Measurements from ENCODE around the gene ZNF816.

The ZNF816 gene

DNA sequence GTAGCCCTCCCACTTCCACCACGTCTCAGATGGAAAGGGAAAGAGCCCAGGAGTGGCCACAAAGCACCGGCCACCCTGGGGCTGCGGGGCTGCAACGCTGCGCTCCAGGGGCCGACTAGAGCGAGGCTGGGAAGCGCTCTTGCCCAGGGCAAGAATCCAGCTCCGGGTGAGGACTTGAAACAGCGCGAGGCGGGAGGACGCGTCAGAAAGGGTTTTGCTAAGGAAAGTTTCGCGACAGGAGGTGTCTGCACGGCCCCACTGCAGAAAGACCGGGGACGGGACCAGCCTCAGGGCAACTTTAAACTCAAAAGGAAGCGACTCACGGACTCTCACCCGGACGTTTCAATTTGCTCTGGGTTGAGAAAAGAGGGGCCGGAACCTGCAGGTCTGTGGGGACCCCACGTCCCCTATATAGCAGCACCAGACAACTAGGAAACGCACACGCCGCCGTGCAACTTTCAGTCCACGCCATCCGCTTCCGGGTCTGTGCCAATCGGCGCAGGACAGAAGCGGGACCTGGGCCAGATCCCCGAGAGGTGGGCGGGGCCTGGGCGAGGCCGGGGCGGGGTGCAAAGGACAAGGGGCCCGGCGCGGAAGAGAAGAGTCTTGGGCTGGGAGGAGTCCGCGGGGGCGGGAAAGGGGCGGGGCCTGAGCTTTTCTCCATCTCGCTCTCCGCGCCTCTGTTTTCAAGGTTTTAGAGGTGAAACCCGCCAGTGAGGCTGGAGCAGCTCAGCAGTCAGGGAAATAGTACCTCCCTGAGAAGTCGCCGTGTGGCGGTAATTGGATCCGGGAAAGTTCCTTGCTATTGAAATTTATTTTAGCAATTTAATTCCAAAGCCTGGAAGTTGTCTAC, at the start of gene ZNF816:
ZNF816 (minus strand) TSS at position 488 of the 853 bp plus-strand sequence. CDS start 6,792 bp downstream, outside the sequence.
- TF ChIP-seq, protein P1, sequence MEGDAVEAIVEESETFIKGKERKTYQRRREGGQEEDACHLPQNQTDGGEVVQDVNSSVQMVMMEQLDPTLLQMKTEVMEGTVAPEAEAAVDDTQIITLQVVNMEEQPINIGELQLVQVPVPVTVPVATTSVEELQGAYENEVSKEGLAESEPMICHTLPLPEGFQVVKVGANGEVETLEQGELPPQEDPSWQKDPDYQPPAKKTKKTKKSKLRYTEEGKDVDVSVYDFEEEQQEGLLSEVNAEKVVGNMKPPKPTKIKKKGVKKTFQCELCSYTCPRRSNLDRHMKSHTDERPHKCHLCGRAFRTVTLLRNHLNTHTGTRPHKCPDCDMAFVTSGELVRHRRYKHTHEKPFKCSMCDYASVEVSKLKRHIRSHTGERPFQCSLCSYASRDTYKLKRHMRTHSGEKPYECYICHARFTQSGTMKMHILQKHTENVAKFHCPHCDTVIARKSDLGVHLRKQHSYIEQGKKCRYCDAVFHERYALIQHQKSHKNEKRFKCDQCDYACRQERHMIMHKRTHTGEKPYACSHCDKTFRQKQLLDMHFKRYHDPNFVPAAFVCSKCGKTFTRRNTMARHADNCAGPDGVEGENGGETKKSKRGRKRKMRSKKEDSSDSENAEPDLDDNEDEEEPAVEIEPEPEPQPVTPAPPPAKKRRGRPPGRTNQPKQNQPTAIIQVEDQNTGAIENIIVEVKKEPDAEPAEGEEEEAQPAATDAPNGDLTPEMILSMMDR (IDR thresholded peaks at IDR 0.05; ENCODE audit: insufficient read depth, low read length, poor library complexity, severe bottlenecking) = no peak
- Histone ChIP-seq H3K4me3 (replicated peaks; ENCODE audit: low read depth, low read length) (peak within 1 kb of the TSS; percentile 93), H3K36me3 (ENCODE audit: control insufficient read depth, insufficient read depth, low read length) (peaks cover 6% of the 10 kb centered on the region; the same call in 1 of the 2 replicates), H3K27me3 (replicated peaks; ENCODE audit: control insufficient read depth, insufficient read depth, low read length) (no peaks in the 10 kb centered on the region)
- peak; percentile 97 for DNase-seq (ENCODE audit: extremely low read depth, insufficient read length)

DNA sequence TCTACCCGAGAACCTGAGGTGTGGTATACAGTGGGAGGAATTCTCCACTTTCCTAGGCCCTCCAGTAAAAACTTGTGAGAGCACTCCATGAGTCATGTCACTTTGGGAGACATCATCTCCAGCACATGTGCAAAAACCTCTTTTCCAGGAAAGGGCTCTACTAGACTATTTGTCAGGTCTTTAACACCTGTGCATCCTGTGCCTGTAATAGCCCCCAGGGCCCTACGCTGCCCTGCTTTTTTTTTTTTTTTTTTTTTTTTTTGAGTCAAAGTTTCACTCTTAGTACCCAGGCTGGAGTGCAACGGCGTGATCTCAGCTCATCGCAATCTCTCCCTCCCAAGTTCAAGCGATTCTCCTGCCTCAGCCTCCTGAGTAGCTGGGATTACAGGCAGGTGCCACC, 49.3 kb upstream of the ZNF816 start:
- H3K36me3 ChIP-seq (ENCODE audit: control insufficient read depth, insufficient read depth, low read length) = no peaks in the 10 kb centered on the region
- H3K4me3 ChIP-seq (replicated peaks; ENCODE audit: low read depth, low read length) = no peak overlapping the region
- TF ChIP-seq, protein P1 (IDR thresholded peaks at IDR 0.05; ENCODE audit: insufficient read depth, low read length, poor library complexity, severe bottlenecking) = no peak
- H3K27me3 ChIP-seq (replicated peaks; ENCODE audit: control insufficient read depth, insufficient read depth, low read length) = no peaks in the 10 kb centered on the region
- DNase-seq (ENCODE audit: extremely low read depth, insufficient read length) = no peak

DNA sequence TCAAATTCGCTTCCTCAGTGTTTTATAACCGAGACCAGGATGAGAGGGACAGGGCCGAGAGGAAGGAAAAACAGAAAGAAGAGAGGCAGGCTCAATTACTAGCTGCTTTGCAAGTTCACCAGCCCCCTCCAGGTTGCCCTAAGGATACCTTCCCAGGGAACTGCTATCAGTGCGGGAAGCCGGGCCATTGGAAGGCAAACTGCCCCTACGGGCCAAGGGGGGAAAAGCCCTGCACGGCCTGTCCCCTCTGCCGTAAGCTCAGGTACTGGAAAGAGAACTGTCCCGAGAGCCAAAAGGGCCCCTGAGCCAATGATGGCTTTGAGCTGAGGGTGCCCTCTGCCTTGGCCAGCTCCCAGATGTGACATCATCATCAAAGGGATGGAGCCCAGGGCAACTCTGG, 47.8 kb upstream of the ZNF816 start:
- Histone ChIP-seq H3K4me3 (replicated peaks; ENCODE audit: low read depth, low read length) (no peak overlapping the region), H3K36me3 (ENCODE audit: control insufficient read depth, insufficient read depth, low read length) (no peaks in the 10 kb centered on the region), H3K27me3 (replicated peaks; ENCODE audit: control insufficient read depth, insufficient read depth, low read length) (no peaks in the 10 kb centered on the region)
- TF ChIP-seq, protein P1 (IDR thresholded peaks at IDR 0.05; ENCODE audit: insufficient read depth, low read length, poor library complexity, severe bottlenecking) = no peak
- DNase-seq (ENCODE audit: extremely low read depth, insufficient read length) = no peak

DNA sequence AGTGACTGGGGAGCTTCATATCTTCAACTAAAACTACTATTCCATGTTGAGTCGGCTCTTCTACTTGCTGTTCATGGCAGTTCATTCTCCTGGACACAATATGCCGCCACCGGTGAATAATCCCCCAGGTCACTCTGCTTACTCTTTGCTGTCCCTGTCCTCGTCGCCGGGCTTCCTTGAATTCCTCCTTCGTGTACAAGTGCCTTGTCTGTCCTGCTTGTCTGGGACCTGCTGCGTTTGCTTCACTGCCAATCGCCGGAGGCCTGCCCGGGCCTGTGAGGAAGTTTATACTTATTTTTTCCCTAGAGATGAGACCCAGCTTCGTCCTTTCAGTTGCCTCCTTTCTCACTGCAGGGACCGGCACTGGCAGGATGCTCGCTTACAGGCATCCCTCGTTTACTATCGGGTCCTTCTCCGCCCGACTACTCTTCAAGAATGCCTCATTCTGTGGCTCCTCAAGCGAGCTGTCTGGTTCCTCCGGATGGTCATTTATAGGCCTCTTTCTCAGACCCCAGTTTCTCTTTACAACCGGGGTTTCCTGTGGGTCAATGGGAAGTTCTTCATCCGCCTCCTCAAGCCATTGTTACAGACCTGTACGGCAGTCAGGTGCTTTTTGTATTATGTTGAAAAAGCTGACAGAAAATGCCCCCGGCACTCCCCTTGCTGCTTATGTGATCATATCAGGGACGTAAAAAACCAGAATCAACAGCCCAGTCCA, 45.5 kb upstream of the ZNF816 start:
- no peak for DNase-seq (ENCODE audit: extremely low read depth, insufficient read length)
- Histone ChIP-seq H3K36me3 (ENCODE audit: control insufficient read depth, insufficient read depth, low read length) (no peaks in the 10 kb centered on the region), H3K27me3 (replicated peaks; ENCODE audit: control insufficient read depth, insufficient read depth, low read length) (no peaks in the 10 kb centered on the region), H3K4me3 (replicated peaks; ENCODE audit: low read depth, low read length) (no peak overlapping the region)
- TF ChIP-seq, protein P1 (IDR thresholded peaks at IDR 0.05; ENCODE audit: insufficient read depth, low read length, poor library complexity, severe bottlenecking) = no peak

DNA sequence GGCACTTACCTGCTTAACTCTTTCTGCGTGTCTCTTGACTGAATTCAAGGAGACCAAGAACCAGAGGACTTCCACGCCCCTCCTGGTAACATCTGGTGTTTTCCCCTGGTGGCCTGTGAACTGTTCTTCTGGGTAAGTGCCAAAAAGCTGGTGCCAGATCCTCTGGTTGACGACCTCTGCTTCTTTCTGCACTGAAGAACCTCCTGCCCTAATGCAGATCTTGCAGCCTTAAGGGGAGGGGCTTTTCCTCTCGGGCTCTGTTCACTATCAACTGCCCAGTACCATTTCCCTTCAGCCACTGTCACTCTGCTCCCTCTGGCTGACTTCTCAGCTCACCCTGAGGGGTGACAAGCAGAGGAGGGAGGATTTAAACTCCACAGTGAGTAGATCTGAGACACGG, 44.9 kb upstream of the ZNF816 start:
- Histone ChIP-seq H3K27me3 (replicated peaks; ENCODE audit: control insufficient read depth, insufficient read depth, low read length) (no peaks in the 10 kb centered on the region), H3K4me3 (replicated peaks; ENCODE audit: low read depth, low read length) (no peak overlapping the region), H3K36me3 (ENCODE audit: control insufficient read depth, insufficient read depth, low read length) (no peaks in the 10 kb centered on the region)
- TF ChIP-seq, protein P1 (IDR thresholded peaks at IDR 0.05; ENCODE audit: insufficient read depth, low read length, poor library complexity, severe bottlenecking) = no peak
- no peak for DNase-seq (ENCODE audit: extremely low read depth, insufficient read length)
